Effector memory CD4-positive, alpha-beta T cell (primary cell): ENCODE data around the gene SV2B.
A peak's percentile ranks its signal among the peaks of the same experiment; 100 is the strongest.
"Not testable (repeated sequence)": the region's sequence is repeated elsewhere in the genome, so short reads cannot be mapped to it uniquely, and the experiment has no call there.

Experiments used
- DNase-seq, 3 donors: peaks; one replicate each; pipeline ENCODE4 v3.0.0-alpha.2; 2020
- H3K27ac ChIP-seq: 2 replicates; pipeline ENCODE4 v1.7.0; 2013; ENCODE audit warnings: mild to moderate bottlenecking, low read length, moderate library complexity; ENCODE audit not compliant: insufficient read depth, poor library complexity, severe bottlenecking
- H3K27me3 ChIP-seq: replicated peaks from 2 replicates; pipeline ENCODE4 v1.7.0; 2013; ENCODE audit warnings: mild to moderate bottlenecking, low read length; ENCODE audit not compliant: insufficient read depth, control insufficient read depth, poor library complexity, severe bottlenecking
- H3K36me3 ChIP-seq: 2 replicates; pipeline ENCODE4 v1.7.0; 2013; ENCODE audit warnings: mild to moderate bottlenecking, low read length, moderate library complexity; ENCODE audit not compliant: control insufficient read depth, insufficient read depth
- H3K4me1 ChIP-seq: 2 replicates; pipeline ENCODE4 v1.7.0; 2013; ENCODE audit warnings: low read length, mild to moderate bottlenecking; ENCODE audit not compliant: control insufficient read depth, insufficient read depth, poor library complexity, severe bottlenecking
- H3K4me3 ChIP-seq: 2 replicates; pipeline ENCODE4 v1.7.0; 2013; ENCODE audit warnings: low read length, low read depth, mild to moderate bottlenecking; ENCODE audit not compliant: insufficient read depth, poor library complexity, severe bottlenecking
- H3K9me3 ChIP-seq: 2 replicates; pipeline ENCODE4 v1.7.0; 2013; ENCODE audit warnings: mild to moderate bottlenecking, low read length, moderate library complexity; ENCODE audit not compliant: control insufficient read depth

The SV2B gene

GRCh38 chr15:91070872-91071271 is 29.2 kb upstream of the SV2B start:
- Histone ChIP-seq H3K27ac (no peak overlapping the region), H3K36me3 (no peaks in the 10 kb centered on the region), H3K9me3 (no peaks in the 10 kb centered on the region), H3K4me3 (no peak overlapping the region), H3K27me3 (no peaks in the 10 kb centered on the region), H3K4me1 (no peaks in the 10 kb centered on the region)
- DNase-seq: no peak

- DNase-seq: no peak
These were observed 27.9 kb upstream of the SV2B start for GRCh38 chr15:91072161-91072560.

GRCh38 chr15:91073077-91073476 is 27.0 kb upstream of the SV2B start:
- H3K27ac ChIP-seq: no peak overlapping the region
- no peaks in the 10 kb centered on the region for H3K9me3 ChIP-seq
- no peaks in the 10 kb centered on the region for H3K27me3 ChIP-seq
- no peaks in the 10 kb centered on the region for H3K36me3 ChIP-seq
- DNase-seq: no peak
- no peak overlapping the region for H3K4me3 ChIP-seq
- H3K4me1 ChIP-seq: no peaks in the 10 kb centered on the region

More at GRCh38 chr15:91072161-91072560, 27.9 kb upstream of the SV2B start:
- Histone ChIP-seq H3K36me3 (no peaks in the 10 kb centered on the region), H3K4me3 (no peak overlapping the region), H3K4me1 (no peaks in the 10 kb centered on the region), H3K27ac (no peak overlapping the region), H3K27me3 (no peaks in the 10 kb centered on the region), H3K9me3 (no peaks in the 10 kb centered on the region)

- Histone ChIP-seq H3K4me1 (no peaks in the 10 kb centered on the region), H3K36me3 (no peaks in the 10 kb centered on the region), H3K27me3 (no peaks in the 10 kb centered on the region), H3K4me3 (no peak overlapping the region), H3K9me3 (no peaks in the 10 kb centered on the region), H3K27ac (no peak overlapping the region)
- no peak for DNase-seq
These were observed 26.3 kb upstream of the SV2B start for GRCh38 chr15:91073768-91074167.

GRCh38 chr15:91075739-91076138 is 24.3 kb upstream of the SV2B start:
- DNase-seq: no peak
- H3K9me3 ChIP-seq: no peaks in the 10 kb centered on the region
- H3K36me3 ChIP-seq: no peaks in the 10 kb centered on the region
- no peak overlapping the region for H3K27ac ChIP-seq
- no peak overlapping the region for H3K4me3 ChIP-seq
- no peaks in the 10 kb centered on the region for H3K27me3 ChIP-seq
- H3K4me1 ChIP-seq: no peaks in the 10 kb centered on the region

DNA sequence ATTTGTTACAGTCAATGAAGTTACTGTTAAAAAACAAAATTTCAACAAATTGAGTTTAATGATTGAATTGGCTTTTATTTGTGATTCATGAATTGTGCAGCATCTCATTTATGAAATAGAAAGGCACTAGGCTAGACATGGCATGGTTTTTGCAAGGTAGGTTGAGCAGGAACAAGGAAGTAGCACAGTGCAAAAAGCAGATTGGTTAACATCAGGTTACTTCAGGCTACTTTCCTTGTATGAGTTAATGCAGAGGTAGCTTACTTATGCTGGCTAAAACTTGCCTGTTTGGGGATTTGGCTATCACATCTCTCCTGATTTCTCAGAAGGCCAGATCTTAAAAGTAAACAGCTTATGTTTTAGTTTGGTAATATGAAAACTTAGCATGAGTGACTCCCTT is 23.0 kb upstream of the SV2B start:
- Histone ChIP-seq H3K36me3 (no peaks in the 10 kb centered on the region), H3K4me3 (no peak overlapping the region), H3K27ac (no peak overlapping the region), H3K9me3 (no peaks in the 10 kb centered on the region), H3K27me3 (no peaks in the 10 kb centered on the region), H3K4me1 (no peaks in the 10 kb centered on the region)
- DNase-seq: no peak

GRCh38 chr15:91093866-91094265 is 6.2 kb upstream of the SV2B start:
- H3K36me3 ChIP-seq, H3K27ac ChIP-seq, H3K4me1 ChIP-seq, DNase-seq, H3K27me3 ChIP-seq, H3K9me3 ChIP-seq, H3K4me3 ChIP-seq: not testable (repeated sequence)

DNA sequence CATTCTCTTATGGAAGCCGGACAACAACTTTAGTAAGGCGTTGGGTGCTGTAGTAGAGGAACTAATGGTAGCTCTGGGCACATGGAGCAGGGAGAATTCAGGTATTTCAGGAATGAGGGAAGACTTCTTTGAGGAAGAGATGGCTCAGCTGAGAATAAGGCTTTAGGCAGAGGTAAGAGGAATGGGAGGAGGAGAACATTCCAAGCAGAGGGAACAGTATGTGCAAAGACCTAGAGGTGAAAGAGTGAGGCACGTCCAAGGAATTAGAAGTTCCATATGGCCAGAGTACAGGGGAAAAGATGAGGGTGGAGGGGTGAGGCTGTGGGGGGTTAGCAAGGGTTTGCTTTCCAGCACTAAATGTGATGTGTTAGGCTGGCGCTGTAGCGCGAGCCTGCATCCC is 1.6 kb upstream of the SV2B start:
- H3K27ac ChIP-seq: no peak overlapping the region
- peaks cover 11% of the 10 kb centered on the region for H3K27me3 ChIP-seq
- no peaks in the 10 kb centered on the region for H3K36me3 ChIP-seq
- H3K4me3 ChIP-seq: no peak overlapping the region
- no peak for DNase-seq
- H3K4me1 ChIP-seq: no peaks in the 10 kb centered on the region
- H3K9me3 ChIP-seq: no peaks in the 10 kb centered on the region

DNA sequence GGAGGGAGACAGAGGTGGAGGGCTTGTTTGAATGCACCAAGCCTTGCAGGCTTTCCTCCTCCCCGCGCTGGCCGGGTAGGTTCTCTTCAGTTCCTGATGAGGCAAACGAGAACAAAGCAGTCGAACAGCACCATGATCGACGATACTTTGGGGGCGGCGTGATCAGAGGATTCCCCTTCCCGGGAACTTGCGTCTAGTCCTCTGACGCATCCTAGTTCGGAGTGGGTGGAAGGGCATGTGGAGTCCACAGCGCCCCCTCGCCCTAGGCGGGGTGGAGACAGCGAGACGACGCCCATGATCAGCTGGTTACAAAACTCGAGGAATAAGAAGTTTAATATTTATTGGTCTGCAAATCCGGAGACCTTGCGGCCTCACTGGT is 452 bp upstream of the SV2B start:
- peak overlapping the region; percentile 57 for H3K4me3 ChIP-seq
- H3K36me3 ChIP-seq: no peaks in the 10 kb centered on the region
- no peak for DNase-seq
- H3K9me3 ChIP-seq: no peaks in the 10 kb centered on the region
- peaks cover 15% of the 10 kb centered on the region for H3K27me3 ChIP-seq
- no peaks in the 10 kb centered on the region for H3K4me1 ChIP-seq
- H3K27ac ChIP-seq: no peak overlapping the region

DNA sequence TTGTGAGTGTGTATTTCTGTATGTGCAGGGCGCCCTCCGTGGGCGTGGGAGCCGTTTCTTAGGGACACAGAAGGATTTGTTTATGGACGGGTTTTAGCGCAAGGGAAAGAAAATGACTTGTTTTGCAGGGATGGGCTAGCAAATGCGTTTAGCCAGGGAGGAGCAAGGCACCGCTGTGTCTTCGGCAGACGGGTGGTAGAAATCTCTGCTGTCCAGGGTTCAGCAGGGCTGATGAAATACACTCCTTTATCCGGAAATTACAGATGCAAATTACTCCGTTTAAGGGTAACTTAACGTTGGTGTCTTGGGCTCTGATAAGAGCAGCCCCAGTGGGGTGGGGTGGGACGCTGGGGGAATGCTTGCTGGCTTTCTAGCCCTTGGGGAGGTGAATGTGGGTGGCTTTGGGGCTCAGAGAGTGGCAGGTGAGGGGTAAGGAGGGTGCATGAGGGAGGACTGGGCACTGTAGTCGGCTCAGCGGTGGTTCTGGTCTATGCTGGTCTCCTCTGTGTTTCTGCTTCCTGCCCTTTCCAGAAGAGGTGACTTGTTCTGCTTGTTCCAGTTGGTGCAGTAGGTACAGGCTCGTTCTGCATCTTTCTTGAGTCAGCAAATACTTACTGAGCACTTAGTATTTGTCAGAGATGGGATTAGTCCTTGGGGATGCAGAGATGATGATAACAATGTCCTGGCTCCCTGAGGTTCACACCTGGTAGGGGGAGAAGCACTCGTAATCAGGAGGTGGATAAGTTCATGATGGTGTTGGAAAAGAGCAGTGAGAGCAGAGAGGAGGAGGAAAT is 954 bp downstream of the SV2B start:
- no peaks in the 10 kb centered on the region for H3K36me3 ChIP-seq
- H3K27me3 ChIP-seq: peaks cover 15% of the 10 kb centered on the region
- H3K4me1 ChIP-seq: no peaks in the 10 kb centered on the region
- H3K9me3 ChIP-seq: no peaks in the 10 kb centered on the region
- no peak for DNase-seq
- peak overlapping the region; percentile 57 for H3K4me3 ChIP-seq
- H3K27ac ChIP-seq: no peak overlapping the region
